Astrocyte of the spinal cord (primary cell): Measurements from ENCODE around the gene CASZ1.

Source experiments
- DNase-seq: peaks from one replicate; pipeline ENCODE4 v3.0.0; 2011; ENCODE audit warnings: low read depth, low spot score
- H3K4me3 ChIP-seq: 2 replicates; pipeline ENCODE4 v1.5.1; 2011; ENCODE audit warnings: low read depth, mild to moderate bottlenecking, low read length, moderate library complexity
- in situ Hi-C: cut with HindIII; loops from 2 replicates; pipeline ENCODE4 v1.10.0; 2017; ENCODE audit warnings: low sequenced_read_pairs
- TF ChIP-seq, protein P1 (sequence below): IDR thresholded peaks from 2 replicates; pipeline ENCODE4 v1.5.1; 2012; ENCODE audit warnings: low read depth, mild to moderate bottlenecking, low read length, inconsistent platforms

Gene CASZ1

DNA sequence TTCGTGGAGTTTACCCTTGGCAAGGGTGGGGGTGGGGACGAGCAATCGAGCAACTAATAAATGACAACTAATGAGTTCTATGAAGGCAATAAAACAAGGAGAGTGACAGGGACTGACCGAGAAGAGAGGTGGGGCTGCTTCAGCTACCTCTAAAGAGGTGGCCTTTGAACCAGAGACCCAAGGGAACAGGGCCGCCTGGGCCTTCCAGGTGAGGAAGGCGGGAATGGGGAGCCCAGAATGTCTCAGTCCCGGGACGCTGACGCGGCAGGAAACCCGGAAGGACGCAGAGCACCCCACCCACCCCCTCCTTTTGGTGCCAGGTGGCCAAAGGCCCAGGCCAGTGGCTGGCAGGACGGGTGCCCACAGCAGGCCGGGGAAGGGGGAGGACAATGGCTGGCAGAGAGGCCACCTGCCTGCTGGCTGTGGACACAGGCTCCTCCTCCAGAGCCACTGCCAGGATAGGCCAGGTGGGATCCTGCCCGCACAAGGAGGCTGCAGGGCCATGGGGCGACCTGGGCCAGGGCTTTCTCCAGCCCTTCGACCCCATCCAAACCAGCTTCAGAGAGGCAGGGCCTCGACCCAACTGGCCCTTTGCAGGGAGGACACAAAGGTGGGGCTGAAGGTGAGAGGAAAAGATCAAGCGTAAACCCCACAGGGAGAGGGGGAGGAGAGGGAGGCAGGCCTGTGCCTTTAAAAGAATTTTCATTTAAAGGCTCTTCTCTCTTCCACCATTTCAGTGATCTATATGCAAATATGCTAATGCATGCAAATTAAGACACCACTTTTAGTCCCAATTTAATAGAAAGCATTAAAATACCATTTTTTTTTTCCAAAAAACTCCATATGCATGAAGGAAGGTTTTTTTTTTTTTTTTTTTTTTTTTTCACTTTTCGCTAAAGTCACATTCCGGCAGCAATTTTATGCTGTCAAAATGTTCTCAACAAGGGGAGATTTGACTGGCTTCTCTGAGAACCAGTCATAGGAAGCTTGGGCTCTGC, 58.1 kb downstream of the CASZ1 start:
- in situ Hi-C loops = no loop called here
- no peak for DNase-seq
- no peak overlapping the region for H3K4me3 ChIP-seq
- TF ChIP-seq, protein P1, sequence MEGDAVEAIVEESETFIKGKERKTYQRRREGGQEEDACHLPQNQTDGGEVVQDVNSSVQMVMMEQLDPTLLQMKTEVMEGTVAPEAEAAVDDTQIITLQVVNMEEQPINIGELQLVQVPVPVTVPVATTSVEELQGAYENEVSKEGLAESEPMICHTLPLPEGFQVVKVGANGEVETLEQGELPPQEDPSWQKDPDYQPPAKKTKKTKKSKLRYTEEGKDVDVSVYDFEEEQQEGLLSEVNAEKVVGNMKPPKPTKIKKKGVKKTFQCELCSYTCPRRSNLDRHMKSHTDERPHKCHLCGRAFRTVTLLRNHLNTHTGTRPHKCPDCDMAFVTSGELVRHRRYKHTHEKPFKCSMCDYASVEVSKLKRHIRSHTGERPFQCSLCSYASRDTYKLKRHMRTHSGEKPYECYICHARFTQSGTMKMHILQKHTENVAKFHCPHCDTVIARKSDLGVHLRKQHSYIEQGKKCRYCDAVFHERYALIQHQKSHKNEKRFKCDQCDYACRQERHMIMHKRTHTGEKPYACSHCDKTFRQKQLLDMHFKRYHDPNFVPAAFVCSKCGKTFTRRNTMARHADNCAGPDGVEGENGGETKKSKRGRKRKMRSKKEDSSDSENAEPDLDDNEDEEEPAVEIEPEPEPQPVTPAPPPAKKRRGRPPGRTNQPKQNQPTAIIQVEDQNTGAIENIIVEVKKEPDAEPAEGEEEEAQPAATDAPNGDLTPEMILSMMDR = no peak

DNA sequence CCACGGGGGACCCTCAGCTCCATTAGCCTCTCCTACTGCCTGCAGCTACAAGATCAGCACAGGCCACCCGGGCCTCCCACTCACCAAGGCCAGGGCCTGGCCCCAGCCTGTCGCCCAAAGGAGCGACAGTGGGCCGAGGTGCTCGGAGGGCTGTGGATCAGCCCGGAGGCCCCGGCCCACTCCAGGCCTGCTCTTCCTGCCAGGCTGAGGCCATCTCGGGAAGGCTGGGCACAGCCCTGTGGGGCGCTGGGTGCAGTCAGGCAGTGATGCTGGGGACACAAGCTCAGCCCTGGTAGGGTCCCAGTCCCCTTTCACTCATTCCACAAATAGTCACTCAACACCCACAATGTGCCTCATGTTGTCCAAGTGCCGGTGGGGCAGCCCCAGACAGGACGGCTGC, 58.8 kb downstream of the CASZ1 start:
- H3K4me3 ChIP-seq = no peak overlapping the region
- TF ChIP-seq, protein P1 = no peak
- no peak for DNase-seq
- in situ Hi-C loops = no loop called here

DNA sequence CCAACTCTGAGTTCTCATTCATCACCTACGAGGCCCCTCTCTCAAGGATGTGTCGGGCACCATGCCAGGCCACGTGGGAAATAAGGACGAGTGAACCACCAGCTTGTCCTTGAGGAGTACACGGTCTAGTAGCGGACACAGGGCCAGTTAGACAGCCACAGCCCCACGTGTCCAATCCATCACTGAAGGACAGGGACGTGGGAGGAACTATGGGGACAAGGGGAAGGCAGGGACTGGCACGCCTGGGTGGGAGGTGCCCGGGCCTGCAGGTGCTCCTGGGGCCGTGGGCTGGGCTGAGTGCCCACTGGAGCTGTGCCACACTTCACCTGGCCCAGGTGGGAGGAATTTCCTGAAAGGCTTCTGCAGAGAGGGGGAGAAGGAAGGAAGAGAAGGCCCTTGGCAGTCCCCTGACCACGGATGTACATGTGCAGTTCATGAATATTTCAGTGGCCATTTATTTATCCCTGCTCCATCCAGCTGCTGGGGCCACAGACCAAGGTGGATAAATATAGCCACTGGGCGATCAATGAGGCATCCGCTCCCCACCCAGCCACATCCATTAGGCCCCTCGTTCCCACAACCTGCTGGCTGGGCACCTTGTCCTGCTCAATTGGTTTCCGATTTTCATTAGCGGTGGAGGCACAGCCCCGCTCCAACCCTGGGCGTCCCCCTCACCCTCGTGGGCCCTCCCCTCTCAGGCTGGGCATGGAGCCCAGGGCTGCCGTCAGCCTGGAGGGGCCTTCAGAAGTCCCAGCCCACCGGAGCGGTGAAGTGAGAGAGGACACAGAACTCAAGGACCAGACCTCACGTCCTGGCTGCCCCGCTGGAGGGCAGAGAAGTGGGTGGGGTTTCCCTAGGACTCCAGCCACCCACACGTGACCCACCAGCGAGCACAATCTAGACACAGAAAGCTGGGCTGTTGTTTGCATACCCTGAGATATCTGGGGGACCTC, 59.5 kb downstream of the CASZ1 start:
- H3K4me3 ChIP-seq = no peak overlapping the region
- DNase-seq = no peak
- TF ChIP-seq, protein P1 = no peak
- in situ Hi-C loops = no loop called here

DNA sequence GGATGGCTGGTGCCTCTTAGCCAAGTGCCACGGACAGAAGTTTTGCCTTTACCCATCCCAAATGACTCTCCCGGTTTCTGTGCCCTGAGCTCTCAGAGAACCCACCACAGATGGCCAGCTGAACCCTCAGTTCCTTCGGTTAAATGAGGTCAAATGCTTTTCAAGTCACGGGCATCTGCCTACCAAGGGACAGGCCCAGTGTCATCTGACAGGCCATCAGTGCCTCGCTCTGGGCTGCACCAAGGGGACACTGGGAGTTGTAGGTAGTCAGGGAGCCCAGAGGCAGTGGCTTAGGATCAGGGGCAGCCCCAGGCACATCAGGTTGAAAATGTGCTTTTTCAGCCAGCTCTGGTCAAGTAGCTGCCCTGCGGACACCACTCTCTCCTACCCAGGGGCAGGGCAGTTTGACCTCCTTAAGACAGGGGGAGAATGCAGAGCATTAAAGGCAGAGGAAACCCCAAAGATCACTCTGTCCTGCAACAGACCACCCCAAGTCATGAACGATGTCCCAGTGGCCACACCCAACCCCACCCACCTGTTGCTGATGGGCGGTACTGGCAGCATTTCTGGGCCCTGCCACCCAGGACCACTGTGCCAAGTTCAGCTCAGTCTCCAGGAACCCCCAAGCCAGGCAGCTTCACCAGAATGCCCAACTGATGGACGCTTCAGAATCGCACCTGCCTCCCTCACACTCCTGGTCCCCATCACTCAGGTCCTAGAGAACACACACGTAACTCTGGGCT, 60.7 kb downstream of the CASZ1 start:
- DNase-seq = no peak
- TF ChIP-seq, protein P1 = no peak
- no peak overlapping the region for H3K4me3 ChIP-seq
- in situ Hi-C loops = no loop called here

DNA sequence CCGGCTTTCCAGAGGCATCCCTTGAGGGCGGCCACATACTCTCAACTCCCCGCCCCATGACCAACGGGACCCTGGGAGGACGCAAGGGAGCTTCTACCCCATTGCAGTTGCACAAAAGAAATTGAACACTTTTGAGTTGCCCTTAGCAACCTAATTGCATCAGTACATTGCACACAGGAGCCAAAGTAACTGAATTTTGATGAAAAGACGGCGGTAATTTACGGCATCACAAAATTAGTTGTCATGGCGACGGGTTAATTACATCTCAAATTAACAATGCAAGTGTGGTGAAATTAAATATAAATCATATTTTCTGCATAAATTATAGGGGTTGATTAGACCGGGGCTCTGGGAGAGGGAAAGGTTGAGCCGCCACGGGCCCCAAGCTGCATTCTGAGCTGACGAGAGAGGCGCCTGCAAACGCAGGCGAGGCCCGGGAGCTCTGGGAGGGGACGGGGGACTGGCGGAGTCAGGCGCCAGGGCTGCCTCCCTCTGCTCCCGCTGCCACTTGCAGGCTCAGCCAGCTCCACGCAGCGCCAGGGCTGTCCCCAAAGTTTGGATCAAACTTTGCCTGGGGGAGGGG, 61.4 kb downstream of the CASZ1 start:
- TF ChIP-seq, protein P1 = no peak
- in situ Hi-C loops = no loop called here
- no peak for DNase-seq
- no peak overlapping the region for H3K4me3 ChIP-seq
